ENCODE results near the gene ZNF587B.
"Not testable (repeated sequence)": the region's sequence is repeated elsewhere in the genome, so short reads cannot be mapped to it uniquely, and the experiment has no call there.

The ZNF587B gene

DNA sequence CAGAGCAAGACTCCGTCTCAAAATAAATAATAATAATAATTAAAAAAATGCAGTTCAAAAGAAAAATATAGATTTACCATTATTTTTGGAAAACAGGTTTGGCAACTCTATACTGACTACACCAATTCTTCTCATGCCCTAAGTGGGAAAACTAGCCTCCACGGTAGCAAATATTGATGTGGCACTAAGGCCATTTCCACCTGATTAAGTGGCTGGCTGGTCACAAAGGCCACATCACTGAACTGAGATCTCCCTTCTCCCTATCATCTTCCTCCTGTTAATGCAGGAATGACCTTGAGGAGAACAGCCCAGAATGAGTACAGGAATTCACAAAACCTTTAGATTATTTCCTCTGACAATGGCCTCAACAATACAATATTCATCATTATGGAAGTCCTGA is 40.1 kb downstream of the ZNF587B start:
- DNase-seq (ENCODE audit: low spot score) = no peak

GRCh38 chr19:57872450-57872849 is 42.4 kb downstream of the ZNF587B start:
- DNase-seq (ENCODE audit: low spot score) = no peak

DNA sequence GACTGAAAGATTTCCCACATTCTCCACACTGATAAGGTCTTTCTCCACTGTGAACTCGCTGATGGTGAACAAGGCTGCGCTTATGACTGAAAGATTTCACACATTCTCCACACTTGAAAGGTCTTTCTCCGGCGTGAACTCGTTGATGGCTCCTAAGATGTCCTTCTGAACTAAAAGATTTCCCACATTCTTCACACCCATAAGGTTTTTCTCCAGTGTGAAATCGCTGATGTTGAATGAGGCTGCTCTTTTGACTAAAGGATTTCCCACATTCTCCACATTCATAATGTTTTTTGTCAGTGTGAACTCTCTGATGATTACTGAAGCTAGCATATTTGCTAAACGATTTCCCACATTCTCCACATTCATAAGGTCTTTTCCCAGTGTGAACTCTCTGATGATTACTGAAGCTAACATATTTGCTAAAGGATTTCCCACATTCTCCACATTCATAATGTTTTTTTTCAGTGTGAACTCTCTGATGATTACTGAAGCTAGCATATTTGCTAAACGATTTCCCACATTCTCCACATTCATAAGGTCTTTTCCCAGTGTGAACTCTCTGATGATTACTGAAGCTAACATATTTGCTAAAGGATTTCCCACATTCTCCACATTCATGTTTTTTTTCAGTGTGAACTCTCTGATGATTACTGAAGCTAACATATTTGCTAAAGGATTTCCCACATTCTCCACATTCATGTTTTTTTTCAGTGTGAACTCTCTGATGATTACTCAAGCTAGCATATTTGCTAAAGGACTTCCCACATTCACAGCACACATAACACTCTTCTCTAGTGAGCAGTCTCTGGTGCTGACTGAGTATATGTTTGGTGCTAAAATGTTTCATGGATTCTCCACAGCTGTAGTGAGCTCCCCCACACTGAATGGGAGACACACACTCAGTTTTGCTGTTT is 44.0 kb downstream of the ZNF587B start:
- DNase-seq (ENCODE audit: low spot score) = not testable (repeated sequence)

- no peak for DNase-seq (ENCODE audit: low spot score)
These were observed 55.9 kb downstream of the ZNF587B start for GRCh38 chr19:57886046-57886445.

- DNase-seq (ENCODE audit: low spot score) = no peak
These were observed 57.3 kb downstream of the ZNF587B start for GRCh38 chr19:57887195-57887941.

DNA sequence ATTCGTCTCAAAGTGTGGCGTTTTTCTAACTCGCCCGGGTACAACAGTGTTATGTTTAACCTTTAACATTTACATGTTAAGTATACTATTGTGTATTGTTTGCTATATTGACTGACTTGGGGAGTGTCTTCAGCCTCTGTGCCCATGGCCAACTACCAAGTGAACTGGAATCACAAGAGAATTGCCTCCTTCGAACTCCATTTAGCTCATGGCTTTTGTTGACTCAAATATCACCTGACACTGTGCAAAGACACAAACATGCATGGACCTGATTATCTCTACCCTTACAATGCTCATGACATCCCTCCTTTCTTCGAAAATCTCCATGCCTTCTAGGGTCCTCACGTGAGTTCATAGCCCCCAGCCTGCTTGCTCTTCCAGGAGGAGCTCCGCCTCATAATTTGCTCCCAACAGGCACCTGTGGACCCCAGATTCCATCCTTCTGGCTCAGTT is 58.0 kb downstream of the ZNF587B start:
- DNase-seq (ENCODE audit: low spot score) = no peak

- peak; percentile 94 for DNase-seq (ENCODE audit: low spot score)
These were observed 58.6 kb downstream of the ZNF587B start, which contains the start of gene ZNF814 for GRCh38 chr19:57888560-57889231. ZNF814 (minus strand) TSS chr19:57889037; CDS start chr19:57888802, 235 bp downstream.

DNA sequence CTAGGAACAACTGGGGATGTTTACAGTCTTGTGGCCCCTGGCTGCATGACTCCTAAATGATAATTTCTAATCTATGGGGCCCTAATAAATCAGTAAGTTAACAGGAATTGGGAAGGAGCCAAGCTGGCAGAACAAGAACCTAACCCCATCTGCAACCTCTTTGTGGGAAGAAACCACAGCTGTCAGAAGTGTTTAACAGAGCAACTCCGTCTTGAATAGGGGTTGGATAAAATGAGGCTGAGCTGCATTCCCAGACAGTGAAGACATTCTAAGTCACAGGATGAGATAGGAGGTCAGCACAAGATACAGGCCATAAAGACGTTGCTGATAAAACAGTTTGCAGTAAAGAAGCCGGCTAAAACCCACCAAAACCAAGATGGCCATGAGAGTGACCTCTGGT is 60.6 kb downstream of the ZNF587B start:
- not testable (repeated sequence) for DNase-seq (ENCODE audit: low spot score)

Data from NAMALWA (cell line).